Endometrial microvascular endothelial cells (primary cell): ENCODE results near the gene DUSP14. TPM values are rescaled to one million over a fixed set of nuclear protein-coding genes. Genes with fewer than 3 reads are reported as not detected.

Source experiments
- in situ Hi-C: cut with HindIII; loops from 2 replicates; pipeline ENCODE4 v1.10.0; 2017; ENCODE audit warnings: low sequenced_read_pairs, low pct_unique_long_range_greater_than_20kb; ENCODE audit errors: inconsistent ontology term
- total RNA-seq: library from RNA; depleted of rRNA; stranded (reverse); fragments of >200 nt; gene quantifications from one replicate; pipeline ENCODE4 v1.2.3, GENCODE V29; 2015; ENCODE audit errors: inconsistent ontology term

Gene DUSP14
- total RNA-seq, 1 donor from 2014 or later, result 58.9 TPM

DNA sequence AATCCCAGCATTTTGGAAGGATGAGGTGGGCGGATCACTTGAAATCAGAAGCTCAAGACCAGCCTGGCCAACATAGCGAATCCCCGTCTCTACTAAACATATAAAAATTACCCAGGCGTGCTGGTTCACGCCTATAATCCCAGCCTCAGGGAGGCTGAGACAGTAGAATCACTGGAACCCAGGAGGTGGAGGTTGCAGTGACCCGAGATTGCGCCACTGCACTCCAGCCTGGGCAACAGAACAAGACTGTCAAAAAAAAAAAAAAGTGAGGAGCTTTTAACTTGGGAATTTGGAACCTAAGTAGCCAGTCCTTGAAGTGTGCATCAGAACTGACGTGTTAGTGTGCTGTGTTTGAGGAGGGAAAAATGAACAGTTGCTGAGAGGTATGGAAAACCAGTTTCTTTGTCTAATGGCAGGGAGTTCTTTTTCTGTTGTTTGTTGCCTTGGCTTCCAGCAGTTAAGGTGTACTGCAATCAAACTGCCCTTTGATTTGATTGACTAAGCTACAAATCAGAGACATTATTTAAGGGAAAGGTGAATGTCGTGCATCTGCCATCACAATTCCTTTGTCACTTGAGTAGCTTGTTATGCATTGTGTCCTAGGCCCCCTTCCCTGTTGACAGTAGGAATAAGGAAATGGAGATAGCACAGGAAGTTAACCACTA is 8.6 kb upstream of the DUSP14 start:
- in situ Hi-C loops, result no loop called here

DNA sequence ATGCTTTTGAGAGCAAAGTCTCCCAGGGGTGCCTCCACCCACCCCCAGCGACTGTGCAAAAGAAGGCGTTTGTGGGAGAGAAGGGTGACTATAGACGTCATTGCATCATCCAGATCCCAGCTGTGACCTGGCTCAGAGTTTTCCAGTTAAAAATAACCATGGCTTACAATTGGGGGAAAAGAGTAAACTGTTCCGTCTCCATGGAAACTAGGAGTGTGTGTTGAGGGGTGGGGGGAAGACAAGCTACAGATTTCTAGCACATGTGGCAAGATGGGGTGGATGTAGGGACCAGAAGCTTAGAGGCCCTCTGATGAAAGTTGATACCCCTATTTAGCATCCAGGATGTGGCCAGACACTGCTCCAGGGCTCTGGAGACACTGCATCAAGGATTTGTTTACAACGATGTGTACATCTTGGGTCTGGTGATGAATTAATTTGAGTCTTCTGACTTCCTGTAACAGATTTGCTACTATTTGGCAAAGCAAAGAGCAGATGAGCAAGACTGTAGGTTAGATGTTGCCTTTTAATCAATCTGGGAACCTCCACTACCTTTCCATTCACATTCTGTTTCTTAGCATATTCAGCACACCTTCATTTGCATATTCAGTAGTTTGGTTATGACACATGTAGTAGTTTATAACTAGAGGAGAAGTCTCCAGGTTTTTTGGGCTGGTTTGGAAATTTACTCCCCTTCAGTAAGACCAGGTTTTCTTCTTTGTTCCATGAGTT is 6.2 kb upstream of the DUSP14 start:
- in situ Hi-C loops, result no loop called here

DNA sequence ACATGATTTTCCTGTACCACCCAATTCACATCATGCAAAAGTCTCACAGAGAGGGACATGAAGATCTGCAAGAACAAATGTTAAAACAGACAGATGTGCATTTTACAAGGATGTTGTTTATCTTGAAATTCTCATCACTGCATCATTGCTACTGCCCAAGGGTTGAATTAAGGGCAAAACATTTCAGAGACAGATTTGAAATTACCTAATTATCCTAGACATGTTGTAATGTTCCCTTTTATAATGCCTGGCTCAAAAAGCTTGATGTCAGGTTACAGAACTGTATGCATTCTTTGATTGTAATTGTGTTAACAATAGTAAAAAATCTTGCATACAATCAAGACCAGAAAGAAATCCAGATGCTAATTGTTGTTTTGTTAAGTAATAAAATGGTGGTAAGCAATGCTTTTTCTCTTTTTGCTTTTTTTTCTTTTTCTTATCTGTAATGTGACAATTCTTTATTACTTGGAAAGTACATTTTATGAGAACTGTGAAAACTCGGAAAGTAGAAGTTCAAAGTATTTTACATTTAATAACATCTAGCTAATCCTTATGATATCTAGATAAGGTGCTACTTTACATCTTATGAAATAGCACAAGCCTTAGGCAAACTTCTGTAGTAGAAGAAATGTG is 3.6 kb upstream of the DUSP14 start:
- in situ Hi-C loops, result no loop called here

DNA sequence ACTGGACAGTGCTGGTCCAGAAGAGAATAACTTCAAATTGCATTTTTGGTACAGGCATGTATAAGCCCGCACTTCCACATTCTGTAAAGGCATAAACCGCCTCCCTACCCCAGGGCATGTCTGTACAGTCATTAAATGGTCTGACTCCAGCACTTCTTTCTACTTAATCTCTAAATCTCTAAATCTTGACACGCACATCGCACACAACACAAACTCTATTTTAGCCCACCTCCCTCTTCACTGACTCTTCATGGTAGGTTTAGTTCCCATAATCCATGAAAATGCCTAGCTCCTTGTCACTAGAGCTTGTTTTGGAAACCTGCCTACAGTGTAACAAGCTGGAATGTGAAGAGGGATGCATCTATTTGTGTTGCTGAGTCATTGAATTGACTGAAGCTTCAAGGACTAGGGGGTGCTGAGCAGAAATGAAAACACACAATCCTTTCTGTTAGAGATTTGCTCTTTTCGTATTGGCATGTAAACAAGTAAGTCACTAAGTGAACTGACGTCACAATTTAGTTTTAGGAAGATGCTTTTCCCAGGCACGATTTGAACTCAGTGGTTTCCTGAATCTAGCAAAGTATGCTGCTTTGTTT is 1.6 kb upstream of the DUSP14 start:
- in situ Hi-C loops, result no loop called here

DNA sequence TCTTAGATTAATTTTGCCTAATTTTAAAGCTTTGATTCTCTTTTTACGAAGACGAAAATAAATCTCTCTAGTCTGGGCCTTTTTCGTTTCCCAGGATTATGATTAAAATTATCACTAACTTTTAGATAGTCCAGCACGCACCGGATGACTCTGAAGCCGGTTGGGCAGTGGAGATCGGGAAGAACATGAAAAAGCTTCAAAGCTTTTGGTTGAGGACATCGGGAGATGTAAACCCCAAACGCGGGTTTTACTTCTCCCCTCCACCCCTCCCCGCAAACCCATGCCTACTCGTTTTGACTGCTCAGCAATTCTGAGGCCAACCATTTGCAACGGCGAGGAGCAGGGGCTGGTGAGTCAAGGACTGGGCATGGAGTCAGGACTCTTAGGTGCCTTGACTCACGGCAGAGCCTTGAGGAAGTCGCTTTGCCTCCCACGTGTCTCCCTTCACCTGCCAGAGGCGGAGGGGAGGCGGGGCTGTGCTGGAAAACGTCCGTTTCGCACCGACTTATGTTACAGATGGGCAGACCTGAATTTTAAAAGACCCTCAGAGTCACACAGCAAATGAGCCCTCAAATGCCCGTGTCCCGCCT is 989 bp upstream of the DUSP14 start:
- in situ Hi-C loops, result no loop called here

DNA sequence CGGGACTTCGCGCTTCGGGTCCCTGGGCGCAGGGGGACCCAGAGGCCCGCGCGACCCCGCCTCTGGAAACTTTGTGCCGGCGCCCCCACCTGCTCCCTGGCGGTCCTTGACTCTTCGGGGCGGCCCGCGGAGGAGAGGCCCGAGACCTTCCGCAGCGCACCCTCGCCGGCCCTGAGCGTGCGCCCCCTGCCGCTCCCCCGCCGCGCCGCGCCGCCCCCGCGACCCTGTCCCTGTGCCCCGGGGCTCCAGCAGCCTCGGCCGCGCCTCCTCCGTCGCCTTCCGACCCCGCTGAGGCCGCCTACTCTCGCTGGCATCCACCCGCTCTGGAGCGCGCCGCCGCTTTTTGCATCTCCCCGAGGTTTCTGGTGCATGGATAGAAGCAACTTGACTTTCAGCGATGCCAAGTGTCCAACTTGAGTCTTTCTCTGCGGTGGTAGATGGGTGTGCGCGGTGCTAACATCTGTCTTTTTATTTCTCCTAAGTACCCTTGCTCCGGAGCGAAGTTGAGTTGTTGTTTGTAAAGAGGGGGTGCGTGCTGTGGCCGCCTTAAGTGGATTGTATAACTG is 414 bp downstream of the DUSP14 start:
- in situ Hi-C loops, result no loop called here

DNA sequence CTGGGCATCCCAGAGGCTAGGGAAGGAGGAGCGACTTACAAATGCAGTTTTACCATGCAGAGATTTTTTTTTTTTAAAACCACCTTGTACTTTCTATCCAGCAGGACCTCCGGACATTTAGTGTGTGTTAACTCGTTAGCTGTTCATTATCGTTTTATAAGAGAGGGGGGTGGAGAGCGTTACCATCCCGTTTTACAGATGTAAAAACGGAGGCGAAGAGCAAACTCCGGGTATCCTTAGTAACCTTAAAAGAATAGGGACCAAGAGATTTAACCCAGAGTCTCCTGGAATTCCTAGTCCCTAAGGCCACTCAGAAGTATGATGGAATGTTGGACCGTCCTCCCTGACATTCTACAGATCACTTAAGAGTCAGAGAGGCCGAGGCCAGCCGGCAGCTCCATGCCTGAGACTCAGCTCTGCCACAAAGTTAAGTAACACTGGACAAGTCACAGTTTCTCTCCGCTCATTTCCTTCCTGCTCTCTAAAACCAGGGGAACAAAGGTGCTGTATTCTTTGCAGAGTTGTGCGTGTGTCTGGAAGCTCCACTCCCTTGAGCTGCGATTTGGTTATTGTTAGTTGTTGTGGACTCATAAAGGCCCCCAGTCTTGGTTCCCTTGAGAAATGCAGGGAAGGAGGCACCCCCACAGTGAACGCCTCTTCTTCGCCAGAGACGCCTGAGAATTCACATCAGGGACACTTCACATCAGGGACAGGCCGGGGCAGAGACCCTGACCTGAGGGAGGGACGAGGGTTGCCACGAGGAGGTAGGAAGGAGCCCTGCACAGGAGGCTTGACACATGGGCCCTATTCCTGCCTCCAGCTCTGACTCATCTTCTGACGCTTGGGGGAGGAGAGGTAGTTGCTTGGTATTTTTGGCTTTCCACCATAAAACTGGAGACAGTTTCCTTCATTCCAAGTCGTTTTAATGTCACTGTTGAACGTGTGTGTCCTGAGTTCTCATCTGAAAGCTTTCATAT is 1.2 kb downstream of the DUSP14 start:
- in situ Hi-C loops, result no loop called here

DNA sequence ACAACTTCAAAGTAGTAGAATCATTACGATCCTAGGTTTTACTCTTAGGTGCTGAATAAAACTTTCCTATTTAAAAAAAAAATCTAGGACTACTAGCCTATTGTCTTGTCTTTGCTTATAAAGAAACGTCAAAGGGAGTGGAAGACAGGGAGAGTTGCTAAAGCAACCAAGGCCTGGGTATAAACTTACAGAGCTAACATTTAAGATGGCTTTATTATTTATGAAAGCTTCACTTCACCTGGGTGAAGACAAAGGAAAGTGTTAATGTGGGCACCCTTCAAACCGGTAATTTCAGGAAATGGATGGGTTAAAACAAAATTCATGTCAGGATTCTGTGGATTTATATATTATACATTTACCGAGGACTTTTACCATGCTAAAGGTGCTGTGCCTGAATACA is 2.5 kb downstream of the DUSP14 start:
- in situ Hi-C loops, result no loop called here

DNA sequence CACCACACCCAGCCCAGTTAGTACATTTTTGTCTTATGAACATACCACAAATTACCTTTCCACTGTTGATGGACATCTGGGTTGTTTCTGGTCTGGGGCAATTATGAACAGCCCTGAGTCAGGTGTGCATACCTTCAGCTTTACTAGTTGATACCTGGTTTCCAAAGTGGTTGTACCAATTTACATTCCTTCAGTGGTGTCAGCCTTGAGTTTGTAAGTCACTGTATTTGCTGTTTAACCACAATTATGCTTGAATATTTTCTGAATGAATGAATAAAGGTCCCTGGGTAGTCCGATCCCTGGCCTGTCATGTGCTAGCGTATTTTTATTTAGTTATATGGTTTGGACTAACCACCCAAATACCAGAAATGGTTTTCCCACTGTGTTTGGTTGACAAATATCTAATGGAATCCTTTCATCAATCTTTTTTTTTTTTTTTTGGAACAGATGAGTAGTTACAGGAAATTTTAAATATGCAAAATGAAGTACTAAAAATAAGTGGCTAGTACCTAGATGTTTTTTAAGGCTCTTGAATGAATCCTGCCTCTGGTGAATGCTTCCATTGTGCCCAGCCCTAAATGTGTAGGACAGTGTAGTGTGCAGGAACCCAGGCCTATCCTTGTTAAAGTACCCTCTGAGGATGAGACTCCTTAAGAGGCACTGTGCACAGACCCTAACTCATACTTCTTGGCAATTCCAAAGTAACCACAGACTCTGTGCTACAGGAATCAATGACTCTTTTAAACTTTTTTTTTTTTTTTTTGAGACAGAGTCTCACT is 3.7 kb downstream of the DUSP14 start:
- in situ Hi-C loops, result no loop called here

DNA sequence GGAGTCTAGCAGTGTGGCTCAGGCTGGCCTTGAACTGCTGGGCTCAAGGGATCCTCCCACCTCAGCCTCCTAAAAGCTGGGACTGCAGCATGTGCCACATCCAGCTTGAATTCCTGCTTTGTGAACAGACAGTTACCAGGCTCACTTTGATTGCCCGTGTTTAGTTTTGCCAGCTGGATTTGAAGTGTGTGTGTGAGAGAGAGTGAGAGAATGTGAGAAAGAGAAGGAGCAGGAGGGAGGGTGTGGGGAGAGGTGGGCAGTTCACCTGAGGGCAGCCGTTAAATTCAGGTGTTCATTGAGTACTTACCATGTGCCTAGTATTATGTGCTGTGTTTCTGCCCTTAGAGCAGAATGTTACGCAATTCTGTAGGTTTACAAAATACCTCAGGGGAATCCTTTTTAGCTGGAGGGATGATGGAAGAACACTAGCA is 4.7 kb downstream of the DUSP14 start:
- in situ Hi-C loops, result no loop called here

DNA sequence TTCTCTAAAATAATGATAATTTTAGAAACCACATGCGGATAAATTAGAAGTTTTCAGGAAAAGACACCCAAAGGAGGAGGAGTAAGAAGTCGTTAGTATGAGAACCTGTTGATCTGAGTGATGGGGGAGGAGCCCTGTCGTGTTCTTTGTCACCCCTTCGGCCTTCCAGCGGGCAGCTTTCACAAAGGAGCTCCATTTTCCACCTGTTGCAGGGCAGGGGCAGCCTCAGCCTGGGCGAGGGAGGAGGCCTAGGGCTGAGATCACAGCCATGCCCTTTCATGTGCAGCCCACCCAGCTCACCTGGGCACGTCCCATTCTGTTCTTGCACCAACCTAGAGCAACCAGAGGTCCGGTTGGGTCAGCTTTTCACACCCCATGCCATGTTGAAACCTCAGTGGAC is 5.3 kb downstream of the DUSP14 start:
- in situ Hi-C loops, result no loop called here

DNA sequence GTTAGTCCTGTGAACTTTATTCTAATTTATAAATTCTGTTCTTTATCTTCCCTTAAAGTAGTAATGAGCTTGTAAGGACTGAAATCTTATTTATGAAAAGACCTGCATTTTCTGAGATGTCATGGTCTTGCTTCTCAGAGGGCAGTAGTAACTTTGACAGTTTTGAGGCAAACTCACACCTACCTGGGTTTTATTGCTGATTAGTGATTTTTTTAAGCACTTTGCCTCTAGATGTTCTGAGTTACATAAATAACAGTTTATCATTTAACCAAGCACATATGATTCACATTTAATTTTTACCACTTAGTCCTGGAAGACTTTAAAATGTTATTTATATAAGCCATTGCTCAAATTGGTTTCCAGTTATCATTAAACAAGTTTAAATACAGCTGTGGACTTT is 10.7 kb downstream of the DUSP14 start:
- in situ Hi-C loops, result no loop called here

DNA sequence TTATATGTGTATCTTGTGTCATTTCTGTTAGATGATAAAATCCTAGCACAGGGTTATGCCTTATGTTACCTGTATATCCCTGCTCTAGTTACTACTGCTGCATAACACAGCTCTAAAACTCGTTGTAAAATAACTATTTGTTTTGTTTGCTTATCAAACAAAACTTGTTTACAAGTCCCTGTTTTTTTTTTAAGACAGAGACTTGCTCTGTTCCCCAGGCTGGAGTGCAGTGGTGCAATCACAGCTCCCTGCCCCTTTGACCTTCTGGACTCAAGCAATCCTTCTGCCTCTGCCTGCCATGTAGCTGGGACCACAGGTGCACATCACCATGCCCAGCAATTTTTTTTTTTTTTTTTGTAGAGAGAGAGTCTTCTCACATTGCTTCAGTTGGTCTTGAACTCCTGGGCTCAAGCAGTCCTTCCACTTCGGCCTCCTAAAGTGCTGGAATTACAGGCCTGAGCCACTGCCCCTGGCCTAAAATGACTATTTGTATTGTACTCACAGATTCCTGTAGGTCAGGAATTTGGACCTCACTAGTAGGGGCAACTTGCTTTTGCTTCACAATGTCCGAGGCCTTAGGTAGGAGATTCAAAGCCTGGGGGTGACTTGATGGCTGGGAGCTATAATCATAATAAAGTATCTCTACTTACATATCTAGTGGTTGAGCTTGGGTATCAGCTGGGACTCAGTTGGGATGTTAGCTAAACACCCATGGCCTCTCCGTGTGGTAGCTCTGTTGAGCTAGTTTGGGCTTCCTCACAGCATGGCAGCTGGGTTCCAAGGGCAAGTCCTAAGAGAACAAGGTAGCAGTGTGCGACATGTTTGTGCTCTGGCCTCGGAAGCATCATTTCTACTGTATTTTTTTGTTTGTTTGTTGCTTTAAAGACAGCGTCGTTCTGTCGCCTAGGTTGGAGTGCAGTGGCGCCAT is 12.6 kb downstream of the DUSP14 start:
- in situ Hi-C loops, result no loop called here

DNA sequence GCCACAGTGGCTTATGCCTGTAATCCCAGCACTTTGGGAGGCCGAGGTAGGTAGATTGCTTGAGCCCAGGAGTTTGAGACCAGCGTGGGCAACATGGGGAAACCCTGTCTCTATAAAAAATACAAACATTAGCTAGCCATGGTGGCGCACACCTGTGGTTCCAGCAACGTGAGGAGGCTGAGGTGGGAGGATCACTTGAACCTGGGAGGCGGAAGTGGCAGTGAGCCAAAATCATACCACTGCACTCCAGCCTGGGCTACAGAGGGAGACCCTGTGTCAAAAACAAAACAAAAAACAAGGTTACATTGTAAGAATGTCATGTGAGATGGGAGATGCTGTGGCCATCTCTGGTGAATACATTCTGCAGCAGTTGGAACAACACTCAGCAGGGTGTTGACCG is 13.5 kb downstream of the DUSP14 start:
- in situ Hi-C loops, result no loop called here

DNA sequence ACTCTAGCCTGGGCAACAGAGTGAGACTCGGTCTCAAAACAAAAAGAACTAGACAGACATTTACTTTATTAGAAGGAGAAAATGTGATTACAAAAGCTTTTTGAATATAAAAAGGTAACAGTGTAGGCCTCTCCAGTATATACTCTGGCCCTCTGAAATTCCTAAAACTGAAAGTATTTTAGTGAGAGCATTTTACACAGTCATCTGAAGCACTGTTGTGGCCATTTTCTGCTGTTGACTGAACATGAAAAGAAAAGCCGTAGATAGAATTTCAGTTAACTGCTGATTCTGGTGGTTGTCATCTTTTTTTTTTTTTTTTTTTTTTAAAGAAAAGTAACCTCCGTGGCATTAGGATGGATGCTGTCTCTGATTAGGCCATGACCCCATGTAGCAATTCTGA is 15.6 kb downstream of the DUSP14 start:
- in situ Hi-C loops, result no loop called here

DNA sequence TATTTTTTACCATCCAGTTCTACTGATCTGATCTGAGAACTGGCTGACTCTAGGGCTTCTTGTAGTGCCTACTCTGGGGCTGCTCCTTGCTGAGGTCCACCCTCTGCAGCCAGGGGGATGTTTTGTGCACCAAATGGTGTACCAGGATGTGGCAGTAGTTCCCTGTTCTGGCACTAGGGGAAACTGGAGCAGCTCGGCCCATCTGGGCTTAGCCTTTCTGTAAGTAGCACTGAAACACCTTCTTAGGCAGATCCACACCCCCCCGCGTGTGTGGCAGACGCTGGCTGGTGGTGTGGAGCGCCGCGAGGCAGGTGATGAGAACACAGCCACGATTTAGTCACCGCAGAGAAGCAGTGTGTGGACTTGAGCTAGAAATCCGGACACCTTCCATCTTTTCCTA is 17.0 kb downstream of the DUSP14 start:
- in situ Hi-C loops, result no loop called here
